NCI-H2196 treated with DMSO at 0.1 percent for 48 hours (cell line): ENCODE results near the gene OSBPL8.
A peak's percentile ranks its signal among the peaks of the same experiment; 100 is the strongest.

Experiments
- DNase-seq: peaks from one replicate; lab custom pipeline; 2025; ENCODE audit not compliant: unreplicated experiment; lab: John Stamatoyannopoulos, UW

OSBPL8 gene

GRCh38 chr12:76471579-76471978, 88.0 kb downstream of the OSBPL8 start:
- no peak for DNase-seq

GRCh38 chr12:76470028-76470939, 89.3 kb downstream of the OSBPL8 start:
- no peak for DNase-seq

- DNase-seq = no peak
Observed at GRCh38 chr12:76464631-76465166, 94.9 kb downstream of the OSBPL8 start.

GRCh38 chr12:76462668-76463224, 96.8 kb downstream of the OSBPL8 start:
- DNase-seq = no peak

GRCh38 chr12:76460807-76461206, 98.8 kb downstream of the OSBPL8 start:
- no peak for DNase-seq

GRCh38 chr12:76457818-76458217, 101.8 kb downstream of the OSBPL8 start:
- no peak for DNase-seq

GRCh38 chr12:76457010-76457409, 102.6 kb downstream of the OSBPL8 start:
- DNase-seq = no peak

- peak; percentile 43 for DNase-seq
Observed at GRCh38 chr12:76455582-76456345, 103.8 kb downstream of the OSBPL8 start.

- no peak for DNase-seq
Observed at GRCh38 chr12:76451528-76451927, 108.0 kb downstream of the OSBPL8 start.

GRCh38 chr12:76450690-76451089, 108.9 kb downstream of the OSBPL8 start:
- DNase-seq = no peak

GRCh38 chr12:76449993-76450392, 109.6 kb downstream of the OSBPL8 start:
- DNase-seq = no peak

GRCh38 chr12:76449583-76449982, 110.0 kb downstream of the OSBPL8 start:
- no peak for DNase-seq

GRCh38 chr12:76449016-76449415, 110.6 kb downstream of the OSBPL8 start:
- DNase-seq = no peak

GRCh38 chr12:76446090-76446489, 113.5 kb downstream of the OSBPL8 start:
- no peak for DNase-seq

GRCh38 chr12:76445462-76445861, 114.1 kb downstream of the OSBPL8 start:
- DNase-seq = no peak

GRCh38 chr12:76444408-76444984, 115.1 kb downstream of the OSBPL8 start:
- no peak for DNase-seq

- DNase-seq = no peak
Observed at GRCh38 chr12:76441016-76441415, 118.6 kb downstream of the OSBPL8 start.

GRCh38 chr12:76432733-76433132, 126.8 kb downstream of the OSBPL8 start:
- no peak for DNase-seq

GRCh38 chr12:76428117-76428516, 131.5 kb downstream of the OSBPL8 start:
- DNase-seq = no peak

- no peak for DNase-seq
Observed at GRCh38 chr12:76426160-76426559, 133.4 kb downstream of the OSBPL8 start.

- no peak for DNase-seq
Observed at GRCh38 chr12:76424941-76425340, 134.6 kb downstream of the OSBPL8 start.
